COLO829 (cell line): ENCODE data around the gene UGT1A9.

Source experiments
- DNase-seq: peaks from one replicate; pipeline ENCODE4 v3.0.0; 2012; ENCODE audit warnings: low spot score

The UGT1A9 gene

GRCh38 chr2:233796254-233796653 lies 124.6 kb downstream of the UGT1A9 start:
- no peak for DNase-seq

GRCh38 chr2:233798335-233799086 lies 126.8 kb downstream of the UGT1A9 start:
- DNase-seq, result no peak

GRCh38 chr2:233799087-233799665 lies 127.5 kb downstream of the UGT1A9 start:
- no peak for DNase-seq

DNA sequence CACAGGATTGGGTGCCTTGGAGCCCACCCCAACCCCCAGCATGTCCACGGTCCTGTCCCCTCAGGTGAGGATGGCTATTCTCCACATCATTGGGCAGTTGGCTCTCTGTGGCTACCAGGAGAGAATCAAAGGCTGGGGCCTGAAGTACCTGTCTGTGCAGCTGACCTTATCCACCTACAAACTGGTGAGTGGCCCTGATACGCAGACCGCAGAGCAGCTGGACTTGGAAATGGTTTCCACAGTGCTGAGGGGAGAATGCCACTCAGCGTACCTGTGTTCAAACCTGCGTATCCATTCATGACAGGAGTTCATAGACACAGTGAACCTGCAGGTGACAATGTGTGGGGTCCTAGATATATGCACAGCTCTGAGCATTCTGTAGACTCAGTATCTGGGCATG lies 128.0 kb downstream of the UGT1A9 start:
- DNase-seq, result no peak

DNA sequence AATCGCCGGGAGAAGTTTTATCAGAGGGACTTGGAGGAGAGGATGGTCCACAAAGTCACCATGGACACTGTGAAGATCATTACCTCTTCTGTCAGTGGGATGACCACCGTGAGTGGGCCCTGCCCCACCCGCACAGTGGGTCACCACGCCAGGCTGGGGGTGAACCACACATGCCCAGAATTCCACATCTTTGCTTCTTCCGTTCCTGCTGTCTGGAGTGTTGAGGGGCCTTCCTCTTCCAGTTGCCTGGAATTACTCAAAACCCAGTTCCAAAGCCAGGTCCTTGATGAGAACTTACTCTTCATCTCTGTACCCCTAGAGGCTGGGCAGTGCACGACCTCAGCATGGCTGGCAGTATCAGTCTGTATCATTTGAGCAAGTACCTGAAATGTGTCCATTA lies 128.5 kb downstream of the UGT1A9 start:
- DNase-seq, result no peak

DNA sequence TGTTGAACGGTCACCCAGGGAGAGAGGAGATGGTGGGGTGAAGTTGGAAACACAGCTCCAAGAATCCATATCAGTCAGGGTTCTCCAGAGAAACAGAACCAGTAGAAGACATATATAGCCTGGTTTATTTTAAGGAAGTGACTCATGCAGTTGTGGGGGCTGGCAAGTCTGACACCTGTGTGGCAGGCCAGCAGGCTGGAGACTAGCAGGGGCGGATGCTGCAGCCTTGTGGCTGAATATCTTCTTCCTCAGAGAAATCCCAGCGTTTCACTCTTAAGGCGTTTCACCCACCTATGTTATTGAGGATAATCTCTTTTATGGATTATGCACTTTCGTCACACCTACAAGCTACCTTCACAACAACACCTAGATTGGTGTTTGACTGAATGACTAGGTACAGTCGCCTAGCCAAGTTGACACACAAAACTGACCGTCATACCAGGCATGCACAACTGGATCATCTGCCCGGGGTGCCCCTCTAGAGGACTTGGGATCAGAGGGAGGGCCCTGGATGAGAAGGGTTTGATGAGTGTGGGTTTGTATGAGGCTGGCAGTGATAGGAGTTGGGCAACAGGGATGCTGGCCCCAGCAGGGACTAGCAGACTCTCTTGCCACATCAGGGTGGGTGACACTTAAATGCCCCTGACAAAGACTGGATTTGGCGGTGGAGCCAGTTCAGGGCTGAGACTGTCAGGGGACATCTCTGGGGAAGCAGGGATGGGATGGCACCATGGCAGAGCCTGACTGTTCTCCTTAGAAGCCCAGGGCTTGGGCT lies 129.8 kb downstream of the UGT1A9 start:
- no peak for DNase-seq

DNA sequence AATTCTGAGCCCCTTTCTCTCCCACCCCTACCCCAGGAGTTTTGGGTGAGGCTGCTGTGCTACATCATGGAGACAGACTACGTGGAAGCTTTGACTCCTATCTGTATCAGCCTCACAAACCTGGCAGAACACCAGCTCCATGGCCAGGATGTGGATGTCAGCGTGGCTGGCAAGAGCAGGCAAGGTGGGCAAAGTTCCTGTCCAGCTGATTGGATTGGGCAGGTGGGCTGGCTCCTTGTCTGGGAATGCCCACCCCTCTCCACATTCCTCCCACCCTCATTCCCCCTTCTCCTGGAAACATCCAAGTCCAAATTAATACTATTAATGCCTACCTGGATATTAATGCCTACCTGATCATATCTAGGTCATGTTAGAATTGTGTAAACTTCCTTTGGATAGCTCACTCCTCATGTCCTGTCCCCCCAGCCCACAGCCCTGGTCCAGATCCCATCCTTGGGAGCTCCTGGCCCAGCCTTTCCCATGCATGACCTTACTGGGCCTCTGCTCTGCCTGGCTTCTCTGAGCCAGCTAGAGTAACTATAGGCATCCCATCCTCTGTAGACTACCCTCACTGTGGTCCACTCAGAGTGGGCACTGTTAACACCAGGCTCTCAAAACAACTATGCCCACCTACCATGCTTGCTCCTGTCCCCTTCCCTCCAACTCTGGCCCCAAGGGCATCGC lies 130.6 kb downstream of the UGT1A9 start:
- no peak for DNase-seq

DNA sequence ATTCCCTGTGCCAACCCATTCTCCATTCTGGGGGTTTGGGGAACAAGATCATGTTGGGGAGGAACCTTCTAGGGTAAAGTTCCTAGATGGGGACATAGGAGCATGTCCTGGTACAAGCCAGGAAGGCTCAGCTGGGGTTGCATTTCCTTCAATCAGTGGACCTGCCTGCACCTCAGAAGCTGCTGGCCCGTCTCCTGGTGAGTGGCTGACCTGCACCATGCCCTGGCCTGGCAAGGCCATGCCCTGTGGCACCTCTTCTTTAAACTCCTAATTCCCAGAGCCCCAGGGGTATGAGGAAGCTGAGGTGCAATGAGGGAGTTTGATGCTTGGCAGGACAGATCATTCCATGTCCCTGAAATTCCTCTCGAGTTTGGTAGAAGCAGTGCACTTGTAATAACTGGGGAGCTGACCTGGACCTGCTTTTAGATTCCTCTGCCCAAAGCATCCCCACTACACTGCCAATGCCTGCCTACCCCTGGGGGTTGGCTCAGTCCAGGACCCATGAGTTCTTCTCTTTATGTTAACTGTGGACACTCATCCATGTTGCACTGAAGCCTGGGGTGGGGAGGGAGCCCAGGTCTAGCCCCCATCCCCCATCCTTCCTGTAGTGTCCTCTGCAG lies 131.7 kb downstream of the UGT1A9 start:
- no peak for DNase-seq

GRCh38 chr2:233803994-233804393 lies 132.3 kb downstream of the UGT1A9 start:
- DNase-seq, result no peak

DNA sequence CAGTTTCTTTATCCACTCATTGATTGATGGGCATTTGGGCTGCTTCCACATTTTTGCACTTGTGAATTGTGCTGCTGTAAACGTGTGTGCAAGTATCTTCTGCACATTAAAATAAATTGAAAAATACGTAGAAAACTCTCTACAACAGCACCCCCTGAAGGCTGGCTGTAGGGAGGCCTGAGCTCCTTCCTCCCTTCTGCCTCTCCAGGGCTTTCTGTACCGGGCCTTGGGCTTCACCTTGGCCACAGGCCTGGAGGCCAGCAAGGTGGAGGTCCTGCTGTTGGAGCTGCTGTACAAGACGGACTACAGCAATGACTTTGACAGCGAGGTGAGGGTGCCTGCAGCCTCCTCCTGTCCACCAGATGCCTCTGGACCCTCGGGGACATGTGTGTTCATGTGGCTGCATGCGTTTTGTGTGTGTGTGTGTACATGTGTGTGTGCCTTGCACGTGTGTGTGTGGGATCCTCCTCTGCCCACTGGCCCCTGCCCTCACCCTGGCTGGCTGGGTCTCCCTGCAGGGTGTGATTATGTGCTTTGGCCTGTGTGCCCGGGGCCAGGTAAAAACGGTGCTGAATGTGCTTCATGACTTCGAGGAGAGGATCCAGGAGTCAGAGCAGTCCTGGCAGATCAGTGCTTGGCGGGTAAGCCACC lies 135.6 kb downstream of the UGT1A9 start:
- no peak for DNase-seq

GRCh38 chr2:233807966-233808935 lies 136.6 kb downstream of the UGT1A9 start:
- DNase-seq, result no peak

DNA sequence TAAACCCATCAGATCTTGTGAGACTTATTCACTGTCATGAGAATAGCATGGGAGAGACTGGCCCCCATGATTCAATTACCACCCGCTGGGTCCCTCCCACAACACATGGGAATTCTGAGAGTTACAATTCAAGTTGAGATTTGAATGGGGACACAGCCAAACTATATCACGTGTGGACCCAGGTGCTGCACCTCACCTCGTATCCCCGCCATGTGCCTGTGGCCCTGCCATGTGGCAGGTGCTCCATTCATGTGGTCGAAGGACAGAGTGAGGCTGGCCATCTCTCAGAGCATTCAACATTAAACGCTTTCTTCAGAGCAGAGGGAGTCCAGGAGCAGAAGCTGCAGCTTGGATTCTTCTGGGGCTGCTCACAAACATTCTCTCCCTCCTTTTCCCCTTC lies 138.7 kb downstream of the UGT1A9 start:
- no peak for DNase-seq

- no peak for DNase-seq
These were observed 139.4 kb downstream of the UGT1A9 start for GRCh38 chr2:233811087-233811486.

GRCh38 chr2:233811732-233812131 lies 140.0 kb downstream of the UGT1A9 start:
- no peak for DNase-seq

GRCh38 chr2:233813236-233814055 lies 141.7 kb downstream of the UGT1A9 start:
- no peak for DNase-seq

DNA sequence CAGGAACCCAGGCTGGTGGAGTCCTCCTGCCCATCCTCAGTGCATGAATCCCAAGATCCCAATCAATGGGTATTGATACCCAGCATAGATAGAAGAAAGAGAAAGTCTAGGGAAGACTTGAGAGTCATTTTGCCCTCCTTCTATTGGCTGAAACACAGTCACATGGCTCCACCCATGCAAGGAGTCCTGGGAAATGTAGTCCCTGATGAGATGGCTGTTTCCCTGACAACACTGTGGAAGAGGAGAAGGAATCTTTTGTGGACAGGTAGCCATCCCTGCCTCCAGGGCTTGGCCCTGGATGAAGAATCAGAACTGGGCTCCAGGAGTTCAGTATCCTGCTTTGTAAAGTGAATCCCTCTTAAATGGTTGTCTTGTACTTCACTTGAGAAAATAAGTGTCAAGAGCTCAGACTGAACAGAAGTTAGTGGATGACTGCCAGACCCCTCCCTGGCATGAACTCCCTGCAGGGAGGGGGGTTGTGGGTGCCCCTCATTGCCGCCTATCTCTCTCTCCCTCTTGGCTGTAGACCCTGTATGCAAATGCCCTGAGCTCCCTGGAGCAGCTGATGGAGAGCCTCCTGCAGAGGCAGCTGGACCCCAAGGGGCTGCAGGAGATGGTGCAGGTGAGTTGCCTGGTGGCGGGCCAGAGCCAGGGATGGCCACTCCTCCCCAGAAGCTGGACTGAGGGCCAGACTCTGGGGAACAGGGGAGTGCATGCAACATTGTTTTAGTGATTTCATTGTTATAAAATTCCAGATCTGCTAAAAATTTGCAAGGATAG lies 142.5 kb downstream of the UGT1A9 start:
- DNase-seq, result peak; percentile 59

DNA sequence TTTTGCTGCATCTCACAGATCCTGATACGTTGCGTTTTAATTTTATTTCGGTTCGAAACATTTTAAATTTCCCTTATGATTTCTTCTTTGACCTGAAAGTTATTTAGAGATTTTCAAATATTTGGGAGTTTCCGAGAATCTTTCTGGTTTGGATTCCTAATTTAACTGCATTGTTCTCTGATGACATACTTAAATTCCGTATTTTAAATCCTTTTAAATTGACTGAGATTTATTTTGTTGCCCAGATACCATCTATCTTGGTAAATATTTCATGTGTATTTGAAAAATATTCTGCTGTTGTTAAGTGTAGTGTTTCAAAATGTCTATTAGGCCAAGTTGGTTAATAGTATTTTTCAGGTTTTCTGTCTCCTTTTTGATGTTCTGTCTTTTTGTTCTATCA lies 144.2 kb downstream of the UGT1A9 start:
- DNase-seq, result no peak

DNA sequence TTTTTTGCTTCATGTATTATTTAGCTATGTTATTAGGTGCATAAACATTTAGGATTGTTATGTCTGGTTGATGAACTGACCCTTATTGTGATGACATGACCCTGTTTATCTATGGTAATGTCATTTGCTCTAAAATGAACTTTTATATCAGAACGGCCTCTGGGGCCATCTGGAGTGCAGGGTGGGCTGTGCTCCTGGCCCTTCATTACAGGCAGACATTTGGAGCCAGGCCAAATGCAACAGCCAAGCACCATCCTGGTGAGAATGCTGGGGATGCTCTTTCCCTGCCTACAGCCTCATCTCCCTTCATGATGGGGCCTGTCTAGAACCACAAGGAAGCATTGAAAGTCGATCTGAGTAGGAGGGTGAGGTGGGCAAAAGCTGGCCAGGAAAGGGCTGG lies 144.6 kb downstream of the UGT1A9 start:
- DNase-seq, result no peak

DNA sequence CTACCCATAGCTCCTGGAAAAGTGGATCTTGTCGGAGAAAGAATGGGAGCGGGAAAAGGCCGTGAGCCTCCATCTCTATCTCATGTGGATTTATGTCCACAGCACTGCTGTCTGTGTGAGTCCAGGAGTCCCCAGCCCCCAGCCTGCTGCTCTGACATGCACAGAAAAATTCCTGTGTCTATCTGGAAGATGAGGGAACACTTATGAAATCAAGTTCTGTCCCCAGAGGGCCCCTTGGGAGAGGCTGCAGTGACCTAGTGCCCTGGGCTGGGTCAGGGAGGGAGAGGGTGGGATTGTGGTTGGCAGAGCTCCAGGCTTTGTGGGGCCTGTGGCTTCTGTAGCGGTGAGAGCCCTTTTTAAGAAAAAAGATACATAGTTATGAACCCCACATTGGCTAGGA lies 145.1 kb downstream of the UGT1A9 start:
- DNase-seq, result no peak
